RCC 7860 (cell line): ENCODE measurements around the gene DERL3.

Experiments used
- DNase-seq: peaks from one replicate; pipeline ENCODE4 v3.0.0-alpha.2; 2015; ENCODE audit warnings: low spot score
- FAIRE-seq: peaks from 2 replicates; lab custom pipeline; 2012; peaks lifted over from hg19 to GRCh38; lab: Jason Lieb, UNC

DERL3 gene

DNA sequence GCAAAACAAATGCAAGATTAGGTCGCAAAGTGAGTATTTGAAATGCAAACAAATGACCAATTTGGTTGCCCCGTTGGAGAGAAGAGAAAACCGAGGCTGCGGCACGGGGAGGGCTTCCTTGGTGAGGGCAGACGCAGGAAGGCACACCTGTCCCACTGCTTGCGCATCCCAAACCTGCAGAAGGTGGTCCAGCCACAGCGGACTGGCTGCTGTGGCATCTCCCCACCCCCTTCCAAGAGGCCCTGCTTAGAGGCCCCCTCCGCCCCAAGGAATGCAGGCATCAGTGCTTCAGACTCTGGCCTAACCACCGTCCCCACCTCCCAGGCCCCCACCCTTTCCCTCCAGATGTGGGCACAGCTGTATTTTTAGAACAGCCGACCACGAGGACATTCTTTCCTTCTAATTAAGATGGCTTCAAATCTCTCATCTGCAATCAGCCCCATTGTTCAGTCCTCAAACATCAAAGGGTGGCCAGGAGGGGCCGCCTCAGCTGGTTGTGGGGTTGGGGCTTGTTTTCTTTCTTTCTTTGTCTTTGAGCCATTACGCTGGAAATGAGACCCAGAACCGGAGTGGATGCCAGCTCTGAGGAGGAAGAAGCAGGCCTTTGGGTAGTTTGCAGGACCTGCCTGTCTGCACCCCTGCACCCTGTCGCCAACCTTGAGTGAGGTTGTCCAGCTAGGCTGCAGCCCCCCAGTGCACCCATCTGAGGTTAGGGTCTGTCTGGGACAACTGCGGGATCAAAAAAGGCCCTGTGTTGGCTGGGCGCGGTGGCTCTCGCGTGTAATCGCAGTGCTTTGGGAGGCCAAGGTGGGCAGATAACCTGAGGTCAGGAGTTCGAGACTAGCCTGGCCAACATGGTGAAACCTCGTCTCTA lies 9.4 kb upstream of the DERL3 start:
- FAIRE-seq: no peak
- no peak for DNase-seq

DNA sequence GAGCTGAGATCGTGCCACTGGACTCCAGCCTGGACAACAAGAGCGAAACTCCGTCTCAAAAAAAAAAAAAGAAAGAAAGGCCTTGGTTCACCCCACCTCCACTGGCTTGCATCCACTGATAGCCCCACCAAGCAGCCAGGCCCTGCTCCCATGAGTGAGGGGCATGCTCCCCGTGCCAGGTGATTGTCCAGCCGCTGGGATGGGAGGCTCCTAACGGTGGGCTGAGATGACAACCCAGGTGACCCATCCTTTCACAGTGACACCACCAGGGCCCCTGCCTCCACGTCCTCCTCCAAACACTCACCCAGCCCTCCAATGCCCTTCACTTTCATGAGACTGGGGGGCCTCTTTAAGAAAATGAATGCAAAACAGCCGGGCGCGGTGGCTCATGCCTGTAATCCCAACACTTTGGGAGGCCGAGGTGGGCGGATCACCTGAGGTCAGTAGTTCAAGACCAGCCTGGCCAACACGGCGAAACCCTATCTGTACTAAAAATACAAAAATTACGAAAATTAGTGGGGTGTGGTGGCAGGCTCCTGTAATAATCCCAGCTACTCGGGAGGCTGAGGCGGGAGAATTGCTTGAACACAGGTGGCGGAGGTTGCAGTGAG lies 8.6 kb upstream of the DERL3 start:
- no peak for FAIRE-seq
- DNase-seq: no peak

DNA sequence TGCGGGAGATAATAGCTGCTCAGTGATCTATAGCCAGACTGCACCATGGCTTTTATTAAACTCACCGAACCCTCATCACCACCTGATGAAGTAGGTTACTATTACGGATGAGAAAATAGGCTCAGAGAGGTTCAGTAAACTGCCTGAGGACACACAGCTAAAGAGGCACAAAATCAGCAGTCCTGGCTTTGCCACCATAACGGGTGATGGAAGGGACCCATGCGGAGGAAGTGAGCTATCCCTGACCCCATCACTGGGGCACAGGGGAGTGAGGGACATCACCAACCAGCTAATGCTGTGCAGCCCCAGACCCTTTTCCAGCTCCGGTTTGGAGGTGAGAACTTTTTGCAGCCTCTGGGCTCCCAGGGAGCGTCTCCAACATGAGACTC lies 7.3 kb upstream of the DERL3 start:
- DNase-seq (no peak), FAIRE-seq (no peak)

DNA sequence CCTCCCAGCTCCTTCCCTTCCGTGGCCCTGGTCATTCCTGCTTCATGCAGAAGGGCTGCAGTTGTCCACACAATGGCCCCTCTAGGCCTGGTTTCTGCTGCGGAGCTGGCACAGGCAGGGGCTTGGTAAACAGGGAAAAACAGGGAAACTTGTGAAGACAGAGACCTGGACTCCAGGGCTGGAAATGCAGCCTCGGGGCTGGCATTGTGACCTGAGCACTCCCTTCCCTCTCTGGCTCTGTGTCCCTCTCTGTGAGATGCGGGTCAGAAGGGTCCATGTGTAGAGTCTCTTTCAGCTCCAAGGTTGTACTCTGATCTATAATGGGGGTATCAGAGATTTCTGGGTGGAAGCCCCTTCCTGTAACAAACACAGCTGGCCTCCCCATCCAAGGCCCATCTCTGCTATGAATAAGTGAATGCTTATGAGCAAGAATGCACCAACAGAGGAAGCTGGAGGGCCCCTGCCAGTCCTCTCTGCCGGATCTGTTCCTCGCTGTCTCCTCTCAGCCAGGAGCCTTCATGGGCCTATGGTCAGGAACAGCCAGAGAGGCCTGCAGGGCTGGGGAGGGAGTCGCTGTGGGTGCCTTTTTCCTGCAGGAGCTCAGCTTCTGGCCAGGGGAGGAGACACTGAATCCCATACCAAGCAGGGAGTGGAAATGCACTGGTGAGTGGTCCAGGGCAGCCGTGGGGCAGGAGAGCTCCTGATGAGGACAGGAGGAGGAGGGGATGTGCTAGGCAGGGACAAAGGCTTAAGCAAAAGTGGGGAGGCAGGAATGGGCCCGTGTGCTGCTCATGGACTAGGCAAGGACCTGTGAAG lies 6.7 kb upstream of the DERL3 start:
- DNase-seq: no peak
- no peak for FAIRE-seq

DNA sequence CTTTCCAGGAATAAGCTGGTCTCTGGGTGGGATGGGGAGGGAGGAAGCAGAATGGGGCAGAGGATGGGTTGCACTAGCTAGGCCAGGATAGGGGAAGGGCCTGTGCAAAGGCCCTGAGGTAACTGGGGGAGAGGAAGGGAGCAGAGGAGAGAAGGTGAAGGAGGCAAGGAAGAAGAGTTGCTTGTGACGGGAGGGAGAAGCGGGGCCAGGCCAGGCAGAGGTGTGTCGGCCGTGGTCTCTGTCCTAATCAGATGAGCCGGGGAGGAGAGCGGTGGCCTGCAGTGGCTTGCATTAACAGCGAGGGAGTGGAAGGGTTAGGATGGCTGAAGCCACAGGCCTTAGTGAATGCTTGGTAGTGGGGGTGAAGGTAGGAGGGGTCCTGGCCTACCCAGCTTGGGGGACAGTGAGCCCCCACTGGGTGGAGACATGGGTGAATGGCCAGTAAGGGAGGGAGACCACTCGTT lies 6.0 kb upstream of the DERL3 start:
- DNase-seq: no peak
- no peak for FAIRE-seq

DNA sequence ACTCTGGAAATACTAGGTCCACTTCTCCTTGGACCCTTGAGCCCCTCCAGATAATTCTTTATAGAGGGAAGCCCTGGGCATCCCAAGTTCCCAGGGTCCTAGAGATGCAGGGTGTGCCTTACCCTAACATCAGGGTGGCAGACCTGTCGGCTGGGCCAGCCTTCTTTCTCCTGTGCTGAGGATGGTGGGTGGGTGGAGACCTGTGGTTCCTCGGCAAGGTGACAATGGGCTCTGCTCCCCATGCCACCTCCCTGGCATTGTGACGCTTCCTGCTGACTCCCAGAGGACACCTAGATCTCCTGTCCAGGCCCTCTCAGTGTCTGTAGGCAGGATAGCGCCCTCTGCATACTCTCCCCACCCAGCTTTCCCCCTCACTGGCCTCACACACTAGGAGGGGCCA lies 3.8 kb upstream of the DERL3 start:
- FAIRE-seq: no peak
- no peak for DNase-seq

DNA sequence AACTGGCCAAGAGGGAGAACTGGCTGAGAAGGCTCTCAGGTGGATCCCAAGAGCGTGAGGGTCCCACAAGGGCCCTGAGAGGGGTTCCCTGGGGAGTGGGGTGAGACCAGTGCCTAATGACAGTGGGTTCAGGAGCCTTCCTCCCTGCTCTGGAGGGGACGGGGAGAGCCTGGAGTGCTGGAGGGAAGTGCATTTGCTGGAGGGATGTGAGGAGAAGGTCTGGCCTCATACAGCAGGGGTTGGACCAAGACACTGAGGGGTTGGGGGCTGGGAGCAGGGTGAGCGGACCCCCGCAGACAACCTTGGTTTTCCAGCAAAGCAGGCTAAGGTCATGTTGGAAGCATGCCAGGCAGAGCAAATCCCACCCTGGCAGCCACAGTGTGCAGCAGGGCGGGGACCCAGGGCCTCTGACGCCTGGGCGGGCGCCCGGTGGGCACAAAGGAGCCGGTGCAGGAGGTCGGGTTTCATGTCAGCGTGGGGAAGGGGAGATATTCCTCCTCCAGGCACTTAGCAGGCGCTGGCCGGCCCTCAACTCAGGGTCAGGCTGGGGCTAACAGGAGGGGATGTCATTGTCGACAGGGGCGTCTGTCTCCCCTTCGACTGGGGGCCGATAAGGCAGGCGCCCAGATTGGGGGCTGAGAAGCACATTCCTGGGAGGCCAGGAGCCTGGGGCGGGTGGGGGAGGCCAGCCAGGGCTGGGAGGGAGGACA lies 3.1 kb upstream of the DERL3 start:
- FAIRE-seq (no peak), DNase-seq (no peak)

DNA sequence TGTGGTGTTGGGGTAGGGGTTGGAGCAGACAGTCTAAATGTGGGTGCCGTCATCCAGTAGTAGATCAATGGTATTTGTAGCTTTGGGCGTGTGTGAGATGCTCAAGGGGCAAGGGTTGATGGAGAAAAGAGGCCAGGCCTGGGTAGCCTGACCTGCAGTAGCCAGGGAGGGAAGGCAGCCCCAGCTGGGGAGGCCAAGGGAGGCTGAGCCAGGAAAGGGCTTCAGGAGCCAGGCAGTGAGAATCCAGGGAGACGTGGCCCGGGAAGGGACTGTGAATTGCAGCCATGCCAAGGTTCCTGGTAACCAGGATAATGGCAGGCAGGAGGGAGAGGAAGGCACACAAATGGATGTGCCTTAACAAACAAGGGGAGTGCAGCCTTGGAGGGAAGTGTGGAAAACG lies 2.5 kb upstream of the DERL3 start:
- FAIRE-seq (no peak), DNase-seq (no peak)

DNA sequence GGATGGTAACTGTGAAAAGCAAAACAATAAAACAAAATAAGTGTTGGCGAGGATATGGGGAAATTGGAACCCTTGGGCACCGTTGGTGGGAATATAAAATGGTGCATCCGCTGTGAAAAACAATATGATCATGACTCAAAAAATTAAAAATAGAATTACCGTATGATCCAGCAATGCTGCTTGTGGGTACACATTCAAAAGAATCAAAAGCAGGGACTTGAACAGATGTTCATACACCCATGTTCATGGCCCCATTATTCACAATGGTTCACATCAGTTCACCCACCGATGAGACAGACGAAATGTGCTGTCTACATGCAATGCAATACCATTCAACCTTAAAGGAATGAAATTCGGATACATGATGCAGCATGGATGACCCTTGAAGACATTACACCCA lies 1.2 kb upstream of the DERL3 start:
- no peak for DNase-seq
- no peak for FAIRE-seq

DNA sequence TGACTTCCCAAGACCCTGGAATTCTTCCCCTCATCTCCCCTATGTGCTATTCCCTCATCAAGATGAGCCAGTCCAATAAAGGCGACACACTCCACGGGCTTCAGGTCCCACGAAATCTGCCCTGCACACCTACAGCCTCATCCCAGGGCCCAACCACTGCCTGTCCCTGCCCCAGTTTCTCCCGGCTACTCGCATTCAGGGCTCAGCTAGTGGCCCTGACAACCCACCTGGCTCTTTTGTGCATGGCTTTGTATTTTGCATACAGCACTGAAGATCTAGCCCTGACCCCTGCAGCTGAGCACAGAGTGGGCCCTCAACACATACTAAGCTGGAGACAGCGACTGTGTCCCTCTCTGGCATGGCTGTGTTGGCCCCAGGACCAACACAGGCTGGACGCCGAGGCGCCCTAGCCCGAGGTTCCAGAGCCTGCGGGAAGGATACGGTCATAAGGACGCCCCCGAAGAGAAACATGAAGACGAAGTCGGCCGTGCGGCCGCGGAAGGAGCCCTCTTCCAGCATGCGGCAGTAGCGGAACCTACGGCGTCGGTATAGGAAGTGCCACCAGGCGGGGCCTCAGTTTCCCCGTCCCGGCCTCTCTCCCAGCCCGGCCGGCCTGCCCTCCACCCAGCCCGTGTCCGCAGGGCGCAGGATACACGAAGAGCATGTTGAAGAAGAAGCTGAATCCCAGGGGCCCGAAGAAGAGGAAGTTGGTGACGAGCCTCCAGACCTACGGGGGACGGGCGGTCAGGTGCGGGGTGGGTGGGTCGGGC lies 710 bp downstream of the DERL3 start:
- DNase-seq (no peak), FAIRE-seq (no peak)

DNA sequence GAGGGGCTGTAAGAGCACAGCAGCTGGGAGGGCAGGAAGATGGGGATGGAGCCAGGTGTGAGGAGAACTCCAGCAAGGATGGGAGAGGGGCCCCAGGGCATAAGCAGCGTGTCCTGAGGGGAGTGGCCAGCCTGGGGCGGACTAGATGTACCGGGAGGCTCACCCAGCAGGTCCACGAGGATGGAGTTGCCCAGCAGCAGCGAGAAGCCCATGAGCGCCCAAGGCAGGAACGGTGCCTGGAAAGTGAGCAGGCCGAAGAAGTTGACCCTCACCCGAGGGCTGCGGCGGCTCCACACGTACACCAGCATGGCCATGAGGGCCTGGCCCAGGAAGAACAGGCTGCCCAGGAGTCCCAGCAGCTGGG lies 1.3 kb downstream of the DERL3 start:
- no peak for DNase-seq
- FAIRE-seq: no peak

DNA sequence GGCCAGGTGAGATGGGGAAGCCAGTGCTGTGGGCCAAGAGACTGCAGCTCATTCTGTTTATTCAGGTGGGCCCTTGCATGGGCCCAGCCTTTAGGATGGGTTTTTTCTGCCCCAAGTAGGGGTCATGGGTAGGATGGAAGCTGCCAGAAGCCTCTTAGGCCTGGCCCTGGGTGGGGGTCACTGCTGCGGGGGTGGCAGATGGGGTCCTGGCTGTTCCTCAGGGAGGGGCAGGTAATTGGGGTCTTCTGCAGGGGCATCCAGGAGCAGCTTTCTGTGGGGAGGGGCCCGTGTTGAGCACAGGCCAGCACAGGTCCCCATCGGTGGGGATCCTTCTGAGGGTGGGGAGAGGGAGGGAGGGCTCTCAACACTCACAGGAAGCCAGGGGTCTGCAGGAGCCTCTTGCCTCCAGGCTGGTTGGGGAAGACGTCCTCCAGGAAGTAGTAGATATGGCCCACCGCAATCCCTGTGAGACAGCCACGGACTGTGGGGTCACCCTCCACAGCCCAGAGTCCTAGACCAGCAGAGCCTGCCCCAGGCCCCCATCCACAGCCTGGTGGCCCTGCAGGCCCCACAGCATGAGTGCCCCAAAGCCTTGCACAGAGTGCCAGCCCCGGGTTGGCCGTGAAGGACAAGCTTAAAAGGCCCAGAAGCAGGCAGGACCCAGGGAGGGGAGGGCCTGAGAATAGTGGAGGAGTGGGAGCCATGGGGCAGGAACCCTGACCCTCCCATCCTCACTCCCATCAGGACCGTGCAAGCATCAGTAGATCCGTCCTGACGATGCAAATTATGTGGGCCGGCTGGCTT lies 1.9 kb downstream of the DERL3 start:
- FAIRE-seq: no peak
- no peak for DNase-seq

DNA sequence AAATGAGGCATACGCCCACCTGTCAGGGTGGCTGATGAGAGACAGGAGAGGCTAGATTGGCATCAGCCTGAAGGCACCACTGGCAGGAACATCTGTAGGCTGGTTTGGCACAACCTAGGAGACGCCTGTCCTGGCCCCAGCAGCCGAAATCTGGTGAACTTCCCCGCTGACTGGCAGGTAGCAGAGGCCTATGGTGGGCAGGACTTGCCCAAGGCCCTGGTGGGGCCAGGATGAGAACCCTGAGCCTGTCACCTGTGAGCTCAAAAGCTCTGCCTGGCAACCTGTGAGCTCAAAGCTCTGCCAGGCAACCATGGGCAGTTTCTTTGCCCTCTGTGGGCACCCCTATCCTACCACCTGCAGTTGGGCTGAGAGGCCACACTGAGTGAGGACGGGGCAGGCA lies 2.5 kb downstream of the DERL3 start:
- no peak for DNase-seq
- no peak for FAIRE-seq

DNA sequence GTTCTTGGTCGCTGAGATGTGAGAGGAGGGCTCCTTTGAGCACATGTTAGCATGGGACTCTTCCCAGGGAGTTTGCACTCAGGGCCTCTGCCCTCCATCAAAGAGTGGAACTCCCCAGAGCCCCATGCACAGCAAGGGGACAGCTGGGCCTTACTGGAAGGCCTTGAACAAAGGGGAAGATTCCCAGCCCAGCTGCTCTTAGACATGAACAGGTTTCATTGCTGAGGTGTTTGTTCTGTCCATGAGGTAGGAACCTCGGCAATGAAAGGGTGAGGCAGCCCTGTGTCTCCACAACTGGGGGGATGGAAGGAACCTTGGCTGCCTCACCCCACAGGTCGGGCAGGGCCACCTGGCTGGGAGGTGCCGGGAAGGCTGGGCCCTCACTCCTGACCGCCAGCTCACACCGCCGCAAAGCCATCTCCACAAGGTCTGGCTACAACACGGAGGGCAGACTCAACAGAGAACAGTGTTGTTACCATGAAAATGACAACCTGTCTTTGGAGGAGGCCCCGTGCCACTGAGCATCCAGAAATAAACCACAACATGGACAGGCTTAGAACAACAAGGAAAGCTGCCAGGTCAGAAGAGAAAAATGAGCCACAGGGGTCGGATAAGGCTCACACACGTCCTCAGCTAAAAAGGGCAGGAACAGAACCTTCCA lies 3.2 kb downstream of the DERL3 start:
- FAIRE-seq: no peak
- no peak for DNase-seq

DNA sequence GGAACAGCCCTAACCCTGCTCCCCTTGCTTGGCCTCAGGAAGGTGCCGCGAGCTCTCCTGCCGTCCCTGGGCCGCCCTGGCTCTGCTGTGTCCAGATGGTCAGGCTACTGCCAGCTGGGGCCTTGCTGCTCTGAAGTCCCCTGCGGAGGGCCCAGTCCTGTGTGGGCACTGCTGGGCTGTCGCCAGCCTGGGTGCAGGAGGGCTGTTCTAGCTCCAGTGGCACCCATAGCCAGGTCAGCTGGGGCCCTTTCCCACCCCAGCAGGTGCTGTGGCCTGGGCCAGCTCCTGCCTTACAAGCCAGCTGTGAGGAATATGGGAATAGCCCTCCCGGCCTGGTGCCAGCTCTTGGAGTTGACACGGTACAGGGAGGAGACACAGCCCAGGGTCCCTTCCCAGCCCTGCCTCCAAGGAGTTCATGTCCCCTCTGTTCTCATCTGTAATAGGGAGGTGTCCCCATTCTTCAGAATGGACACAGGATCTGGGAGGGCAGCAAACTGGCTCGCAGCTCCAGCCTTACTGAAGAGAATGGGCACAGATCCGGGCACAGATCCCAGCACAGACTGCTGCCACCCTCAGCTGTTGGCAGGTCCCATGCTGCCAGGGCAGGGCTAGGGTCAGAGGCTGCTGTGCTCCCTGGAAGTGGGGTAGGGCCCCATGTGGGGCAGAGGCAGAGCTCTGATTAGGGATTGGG lies 3.9 kb downstream of the DERL3 start:
- FAIRE-seq (no peak), DNase-seq (no peak)

DNA sequence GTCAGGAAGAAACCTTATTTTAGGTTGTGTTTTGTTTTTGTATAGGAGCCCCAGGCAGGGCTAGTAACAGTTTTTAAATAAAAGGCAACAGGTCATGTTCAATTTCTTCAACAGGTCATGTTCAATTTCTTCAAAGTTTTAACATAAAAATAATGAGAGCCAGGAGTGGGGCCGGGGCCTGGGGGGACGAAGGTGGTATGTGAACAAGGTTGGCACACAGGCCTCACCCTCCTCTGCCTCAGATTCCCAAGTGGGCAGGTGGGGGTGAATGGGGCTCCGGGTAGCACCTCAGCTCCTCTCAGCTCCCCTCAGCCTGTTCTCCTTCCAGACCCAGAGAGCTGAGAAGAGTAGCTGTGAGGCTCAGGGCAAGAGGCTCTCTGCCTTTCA lies 4.4 kb downstream of the DERL3 start:
- DNase-seq (no peak), FAIRE-seq (no peak)

DNA sequence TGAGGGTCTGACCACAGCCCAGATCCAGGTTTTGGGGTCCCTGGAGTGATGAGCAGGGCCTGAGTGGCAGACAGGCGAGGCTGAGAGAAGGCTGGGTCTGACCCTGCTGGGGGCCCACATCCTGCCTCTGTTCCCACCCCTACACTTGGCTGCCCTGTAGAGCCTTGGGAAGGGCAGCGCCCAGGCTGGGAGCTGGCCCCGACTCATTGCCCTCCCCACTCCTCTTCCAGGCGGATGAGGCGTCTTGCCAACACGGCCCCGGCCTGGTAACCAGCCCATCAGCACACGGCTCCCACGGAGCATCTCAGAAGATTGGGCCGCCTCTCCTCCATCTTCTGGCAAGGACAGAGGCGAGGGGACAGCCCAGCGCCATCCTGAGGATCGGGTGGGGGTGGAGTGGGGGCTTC lies 4.9 kb downstream of the DERL3 start:
- no peak for FAIRE-seq
- DNase-seq: no peak

DNA sequence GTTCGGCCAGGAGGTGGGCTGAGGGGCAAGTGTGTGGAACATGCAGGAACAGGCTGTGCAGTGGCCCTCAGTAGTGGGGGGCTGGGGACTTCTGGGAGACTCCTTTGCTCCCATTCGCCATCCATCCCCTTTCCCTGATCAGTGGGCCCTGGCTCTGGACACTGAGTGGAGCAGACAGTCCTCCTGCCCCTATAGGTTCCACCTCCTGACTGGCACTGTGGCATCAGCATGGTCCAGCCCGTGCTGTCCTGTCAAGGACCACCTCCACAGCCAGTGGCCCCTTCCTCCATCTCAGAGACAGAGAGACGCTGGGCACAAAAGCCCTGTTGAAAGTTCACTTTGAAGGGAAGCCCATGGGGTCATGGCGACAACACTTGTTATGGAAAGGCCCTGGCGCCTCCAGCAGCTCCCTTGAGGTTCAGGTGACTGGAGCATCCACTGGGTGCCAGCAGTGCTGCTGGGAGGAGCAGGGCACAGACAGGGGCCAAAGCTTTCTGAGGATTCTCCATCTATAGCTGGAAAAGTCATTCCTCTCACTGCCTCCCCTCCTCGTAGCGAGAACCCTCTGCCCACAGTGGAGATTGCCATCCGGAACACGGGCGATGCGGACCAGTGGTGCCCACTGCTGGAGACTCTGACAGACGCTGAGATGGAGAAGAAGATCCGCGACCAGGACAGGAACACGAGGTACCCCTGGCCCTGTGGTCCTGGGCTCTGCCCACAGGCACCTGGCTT lies 5.6 kb downstream of the DERL3 start:
- DNase-seq (no peak), FAIRE-seq (no peak)
